GM12875 (cell line): ENCODE data around the gene NRGN.

Source experiments
- H3K4me3 ChIP-seq: one replicate; pipeline ENCODE4 v1.5.1; 2011; ENCODE audit warnings: low read depth, low read length, control low read depth
- CTCF ChIP-seq: IDR thresholded peaks from 2 replicates; pipeline ENCODE4 v1.5.1; 2011; ENCODE audit warnings: low read depth, mild to moderate bottlenecking, control low read depth, inconsistent platforms, low read length, moderate library complexity, borderline replicate concordance; ENCODE audit not compliant: insufficient read depth

The NRGN gene

GRCh38 chr11:124747406-124748099 lies 7.8 kb downstream of the NRGN start:
- no peak overlapping the region for H3K4me3 ChIP-seq
- TF ChIP-seq CTCF: no peak

GRCh38 chr11:124748100-124748418 lies 8.3 kb downstream of the NRGN start:
- no peak overlapping the region for H3K4me3 ChIP-seq
- no peak for TF ChIP-seq CTCF

GRCh38 chr11:124748481-124749343 lies 9.0 kb downstream of the NRGN start:
- H3K4me3 ChIP-seq: no peak overlapping the region
- no peak for TF ChIP-seq CTCF

- TF ChIP-seq CTCF: no peak
These were observed 10.2 kb downstream of the NRGN start for GRCh38 chr11:124749912-124750311.

GRCh38 chr11:124751391-124751740 lies 11.6 kb downstream of the NRGN start:
- no peak overlapping the region for H3K4me3 ChIP-seq
- no peak for TF ChIP-seq CTCF

More at GRCh38 chr11:124749912-124750311, 10.2 kb downstream of the NRGN start:
- H3K4me3 ChIP-seq: no peak overlapping the region

GRCh38 chr11:124751741-124752470 lies 12.2 kb downstream of the NRGN start, which contains the start of gene VSIG2:
VSIG2 (minus strand) TSS chr11:124752255; CDS start chr11:124752137, 118 bp downstream.
- H3K4me3 ChIP-seq: no peak within 1 kb of the TSS
- TF ChIP-seq CTCF: no peak
